ENCODE measurements around the gene SPINT2. TPM values are rescaled to one million over a fixed set of nuclear protein-coding genes. Genes with fewer than 3 reads are reported as not detected.
"Not testable (repeated sequence)": the region's sequence is repeated elsewhere in the genome, so short reads cannot be mapped to it uniquely, and the experiment has no call there.

The SPINT2 gene, protein sequence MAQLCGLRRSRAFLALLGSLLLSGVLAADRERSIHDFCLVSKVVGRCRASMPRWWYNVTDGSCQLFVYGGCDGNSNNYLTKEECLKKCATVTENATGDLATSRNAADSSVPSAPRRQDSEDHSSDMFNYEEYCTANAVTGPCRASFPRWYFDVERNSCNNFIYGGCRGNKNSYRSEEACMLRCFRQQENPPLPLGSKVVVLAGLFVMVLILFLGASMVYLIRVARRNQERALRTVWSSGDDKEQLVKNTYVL
- 286 TPM for total RNA-seq

GRCh38 chr19:38264486-38265212 is at the start of gene SPINT2:
TSS of gene SPINT2 (plus strand) at chr19:38264573. CDS start at chr19:38264893, 320 bp downstream.
- no peak for DNase-seq (ENCODE audit: low spot score)

DNA sequence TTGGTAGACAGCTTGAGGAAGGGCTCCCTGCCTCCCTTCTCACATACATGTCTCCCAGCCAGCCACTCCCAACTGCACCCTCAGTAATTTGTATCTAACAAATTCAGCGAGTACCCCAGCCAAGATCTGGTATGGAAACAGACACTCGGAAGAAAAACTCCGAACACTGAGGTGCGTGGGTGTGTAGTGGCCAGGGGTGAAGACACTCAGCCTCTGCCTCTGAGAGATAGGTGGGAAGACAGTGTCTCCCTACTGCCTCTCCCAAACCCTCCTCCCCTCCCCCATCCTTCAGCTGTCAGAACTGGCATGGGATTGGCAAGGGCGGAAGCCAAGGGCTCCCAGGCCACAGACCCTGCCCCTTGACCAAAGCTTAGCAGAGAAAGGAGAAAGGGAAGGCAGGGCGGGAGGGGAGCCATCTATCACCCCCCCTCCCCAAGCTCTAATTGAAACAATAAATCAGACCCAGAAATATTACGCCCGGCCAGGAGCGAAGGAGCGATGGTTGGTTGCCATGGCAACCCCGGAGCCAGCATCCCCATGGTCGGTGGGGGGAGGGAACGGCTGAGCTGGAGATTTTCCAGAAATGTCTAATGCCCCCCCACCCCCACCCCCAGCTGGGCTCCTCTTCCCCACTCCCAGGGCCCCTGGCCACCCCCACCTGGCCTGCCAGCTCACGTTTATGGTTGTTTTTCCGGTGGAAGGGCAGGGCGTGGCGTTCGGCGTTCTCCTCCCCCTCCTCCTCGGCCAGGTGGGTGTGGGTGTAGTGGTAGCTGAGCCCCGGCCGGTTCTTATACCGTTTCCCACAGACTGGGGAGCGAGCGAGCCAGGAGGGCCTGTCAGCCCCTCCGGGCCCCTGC is 47.4 kb upstream of the SPINT2 start:
- DNase-seq (ENCODE audit: low spot score), result no peak

- no peak for DNase-seq (ENCODE audit: low spot score)
Measured at GRCh38 chr19:38218204-38218603, 46.2 kb upstream of the SPINT2 start.

DNA sequence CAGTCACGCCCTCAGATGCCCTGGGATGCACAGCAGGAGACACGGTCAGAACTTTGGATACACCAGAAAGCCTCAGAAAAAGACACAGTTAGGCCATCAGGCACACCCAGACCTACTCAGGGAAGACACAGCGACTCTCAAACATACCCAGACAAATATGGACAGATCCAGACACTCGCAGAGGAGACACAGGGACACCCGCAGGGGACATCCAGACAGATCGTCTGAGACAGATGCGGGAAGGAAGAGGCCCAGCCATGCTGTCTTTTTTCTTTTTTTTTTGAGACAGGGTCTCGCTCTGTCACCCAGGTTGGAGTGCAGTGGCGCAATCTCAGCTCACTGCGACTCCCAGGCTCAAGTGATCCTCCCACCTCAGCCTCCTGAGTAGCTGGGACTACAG is 45.2 kb upstream of the SPINT2 start:
- DNase-seq (ENCODE audit: low spot score), result no peak

GRCh38 chr19:38221421-38221820 is 43.0 kb upstream of the SPINT2 start:
- no peak for DNase-seq (ENCODE audit: low spot score)

GRCh38 chr19:38221919-38222830 is 42.2 kb upstream of the SPINT2 start:
- no peak for DNase-seq (ENCODE audit: low spot score)

- no peak for DNase-seq (ENCODE audit: low spot score)
Measured at GRCh38 chr19:38223119-38223523, 41.3 kb upstream of the SPINT2 start.

DNA sequence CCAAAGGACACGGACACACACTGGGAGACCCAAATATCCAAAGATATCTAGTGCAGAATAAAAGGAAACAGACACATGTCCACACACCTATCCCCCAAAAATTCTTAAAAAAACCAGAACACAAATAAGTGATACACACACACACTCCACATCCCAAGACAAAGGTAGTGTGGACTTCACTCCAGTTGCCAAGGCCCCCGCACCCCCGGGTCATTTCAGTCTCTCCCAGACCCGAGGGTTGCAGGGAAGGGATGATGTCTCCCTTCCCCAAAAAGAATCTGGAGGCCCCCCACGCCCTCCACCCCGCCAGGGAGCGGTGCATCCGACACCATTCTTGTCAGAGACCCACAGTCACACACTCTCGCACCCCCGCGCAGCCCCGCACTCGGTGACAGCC is 40.8 kb upstream of the SPINT2 start:
- no peak for DNase-seq (ENCODE audit: low spot score)

GRCh38 chr19:38224014-38224862 is 40.1 kb upstream of the SPINT2 start, which contains the start of gene DPF1:
TSS of gene DPF1 (minus strand) at chr19:38224222. CDS start at chr19:38224142, 80 bp downstream.
- DNase-seq (ENCODE audit: low spot score), result no peak

GRCh38 chr19:38224863-38225218 is 39.5 kb upstream of the SPINT2 start:
- not testable (repeated sequence) for DNase-seq (ENCODE audit: low spot score)

- no peak for DNase-seq (ENCODE audit: low spot score)
Measured at GRCh38 chr19:38227287-38228004, 36.9 kb upstream of the SPINT2 start.

DNA sequence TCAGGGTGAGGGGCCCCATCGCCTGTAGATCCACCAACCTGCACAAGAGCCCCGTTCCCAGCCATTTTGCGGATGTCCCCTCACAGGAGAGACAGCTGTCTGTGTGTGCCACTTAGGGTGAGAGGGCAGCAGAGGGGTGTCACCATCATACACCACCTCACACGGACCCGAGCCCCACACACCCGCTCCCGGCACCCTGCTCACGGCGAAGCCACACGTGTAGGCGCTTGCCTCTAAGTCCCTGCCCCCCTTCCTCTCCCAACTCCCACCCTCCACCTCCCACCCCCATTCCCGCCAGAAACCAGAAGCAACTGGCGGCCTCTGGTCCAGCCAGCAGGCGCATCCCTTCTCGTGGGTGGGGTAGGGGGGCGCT is 36.4 kb upstream of the SPINT2 start:
- no peak for DNase-seq (ENCODE audit: low spot score)

- DNase-seq (ENCODE audit: low spot score), result no peak
Measured at GRCh38 chr19:38228491-38229439, 35.6 kb upstream of the SPINT2 start.

- DNase-seq (ENCODE audit: low spot score), result no peak
Measured at GRCh38 chr19:38229585-38230073, 34.7 kb upstream of the SPINT2 start.

DNA sequence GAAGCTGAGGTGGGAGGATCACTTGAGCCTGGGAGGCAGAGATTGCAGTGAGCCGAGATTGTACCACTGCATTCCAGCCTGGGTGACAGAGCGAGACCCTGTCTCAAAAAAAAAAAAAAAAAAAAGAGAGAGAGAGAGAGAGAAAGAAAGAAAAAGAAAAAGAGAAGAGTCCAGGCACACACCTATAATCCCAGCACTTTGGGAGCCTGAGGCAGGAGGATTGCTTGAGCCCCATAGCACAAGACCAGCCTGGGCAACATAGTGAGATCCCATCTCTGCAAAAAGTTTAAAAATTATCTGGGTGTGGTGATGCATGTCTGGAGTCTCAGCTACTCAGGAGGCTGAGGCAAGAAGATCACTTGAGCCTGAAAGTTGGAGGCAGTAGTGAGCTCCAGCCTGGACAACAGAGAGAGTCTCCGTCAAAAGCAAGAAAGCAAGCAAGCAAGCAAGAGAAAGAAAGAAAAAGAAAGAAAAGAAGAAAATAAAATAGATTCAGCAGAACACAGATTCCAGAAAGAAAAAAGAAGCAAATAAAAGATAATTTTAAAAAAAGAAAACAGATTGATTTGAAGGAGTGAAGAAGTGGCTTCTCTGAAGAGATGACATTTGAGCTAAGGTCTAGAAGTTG is 33.8 kb upstream of the SPINT2 start:
- DNase-seq (ENCODE audit: low spot score), result not testable (repeated sequence)

DNA sequence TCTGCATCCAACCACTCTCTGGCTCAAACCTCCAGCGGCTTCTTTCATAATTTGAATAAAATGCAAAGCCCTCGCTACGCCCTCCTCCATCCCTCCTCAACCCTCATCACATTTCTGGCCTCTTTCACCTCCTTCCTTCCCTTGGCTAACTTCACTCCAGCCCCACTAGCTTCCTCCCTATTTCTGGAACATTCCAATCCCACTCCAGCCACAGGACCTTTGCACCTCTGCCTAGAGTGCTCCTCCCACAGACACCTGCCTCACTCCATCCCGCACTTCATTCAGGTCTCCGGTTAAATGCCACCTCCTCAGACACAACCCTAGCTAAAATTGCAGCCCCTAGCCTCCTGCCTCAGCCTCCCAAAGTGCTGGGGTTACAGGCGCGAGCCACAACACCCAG is 32.5 kb upstream of the SPINT2 start:
- DNase-seq (ENCODE audit: low spot score), result no peak

GRCh38 chr19:38233740-38234251 is 30.6 kb upstream of the SPINT2 start:
- peak; percentile 79 for DNase-seq (ENCODE audit: low spot score)

- DNase-seq (ENCODE audit: low spot score), result no peak
Measured at GRCh38 chr19:38234615-38235014, 29.8 kb upstream of the SPINT2 start.

All from ureter (tissue), 1 donor.